ENCODE results near the gene TPO. TPM values are rescaled to one million over a fixed set of nuclear protein-coding genes. Genes with fewer than 3 reads are reported as not detected.
"Not testable (repeated sequence)": the region's sequence is repeated elsewhere in the genome, so short reads cannot be mapped to it uniquely, and the experiment has no call there.

Gene TPO
- total RNA-seq, 1 donor from 2014 or later = not detected

DNA sequence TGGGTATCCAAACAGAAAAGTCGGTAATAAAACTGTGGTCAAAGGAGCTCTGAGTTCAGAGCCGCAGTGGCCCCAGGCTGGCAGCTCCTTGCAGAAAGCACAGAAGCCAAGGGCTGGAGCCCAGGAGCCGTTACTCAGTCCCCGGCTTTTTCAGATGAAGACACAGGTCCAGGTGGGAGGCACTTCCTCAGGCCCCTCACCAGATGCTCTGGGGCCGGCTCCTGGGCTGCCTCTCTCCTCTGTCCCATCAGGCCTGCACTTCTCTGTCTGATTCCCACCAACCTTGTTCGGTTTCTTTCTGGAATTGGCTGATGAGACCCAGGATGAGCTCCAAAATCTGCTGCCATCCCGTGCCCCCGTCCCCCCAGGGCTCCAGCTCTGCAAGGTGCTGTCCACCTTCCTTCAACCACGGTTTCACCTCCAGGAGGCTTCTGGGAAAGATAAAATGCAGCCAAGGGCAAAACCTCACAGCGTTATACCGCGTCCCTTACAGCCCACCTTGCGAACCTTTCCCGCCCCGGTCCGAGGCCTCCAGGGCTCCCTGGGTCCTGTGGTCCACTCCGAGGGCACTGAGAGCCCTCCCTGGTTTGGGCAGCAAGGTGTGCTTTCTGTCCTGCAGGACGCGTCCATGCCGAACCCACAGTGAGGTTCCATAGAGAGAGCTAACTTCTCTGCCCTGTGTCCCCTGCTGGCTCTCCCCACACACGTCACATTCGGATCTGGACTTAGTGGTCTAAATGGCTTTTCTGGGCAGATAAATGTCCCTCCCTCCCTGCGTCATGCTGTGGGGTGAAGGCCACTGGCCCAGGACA lies 102.9 kb downstream of the TPO start:
- no peak overlapping the region for H3K27ac Mint-ChIP-seq

DNA sequence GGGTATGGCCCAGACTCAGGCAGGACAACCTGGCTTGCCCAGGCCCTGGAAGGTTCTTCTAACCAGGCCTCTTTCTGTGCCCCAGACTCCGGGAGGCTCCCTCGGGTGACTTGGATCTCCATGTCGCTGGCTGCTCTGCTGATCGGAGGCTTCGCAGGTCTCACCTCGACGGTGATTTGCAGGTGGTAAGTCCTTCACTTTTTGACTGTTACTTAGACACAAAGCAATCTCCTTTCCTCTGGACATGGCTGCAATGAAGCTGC lies 103.5 kb downstream of the TPO start:
- H3K27ac Mint-ChIP-seq = no peak overlapping the region
- Histone ChIP-seq H2AFZ (replicated peaks) (no peak overlapping the region), H3F3A (ENCODE audit: low read depth) (no peaks in the 10 kb centered on the region), H3K79me2 (ENCODE audit: low read depth) (no peaks in the 10 kb centered on the region), H3K27ac (no peak overlapping the region), H3K4me1 (no peaks in the 10 kb centered on the region), H3K4me3 (no peak overlapping the region), H3K36me3 (no peaks in the 10 kb centered on the region), H3K4me2 (no peak overlapping the region), H4K20me1 (ENCODE audit: low read depth) (no peaks in the 10 kb centered on the region), H3K27me3 (no peaks in the 10 kb centered on the region), H3K9ac (no peak overlapping the region), H3K9me3 (ENCODE audit: low read depth) (no peaks in the 10 kb centered on the region)
- DNase-seq (ENCODE audit: low spot score) = no peak
- H3K4me1 Mint-ChIP-seq = peaks cover 5% of the 10 kb centered on the region
- H3K27me3 Mint-ChIP-seq (ENCODE audit: insufficient read depth, low read depth) = no peaks in the 10 kb centered on the region
- no peaks in the 10 kb centered on the region for H3K36me3 Mint-ChIP-seq
- TF ChIP-seq EZH2phosphoT487 (IDR thresholded peaks at IDR 0.05) (no peak), EZH2 (IDR thresholded peaks at IDR 0.05) (no peak)
- TF ChIP-seq, protein P1, sequence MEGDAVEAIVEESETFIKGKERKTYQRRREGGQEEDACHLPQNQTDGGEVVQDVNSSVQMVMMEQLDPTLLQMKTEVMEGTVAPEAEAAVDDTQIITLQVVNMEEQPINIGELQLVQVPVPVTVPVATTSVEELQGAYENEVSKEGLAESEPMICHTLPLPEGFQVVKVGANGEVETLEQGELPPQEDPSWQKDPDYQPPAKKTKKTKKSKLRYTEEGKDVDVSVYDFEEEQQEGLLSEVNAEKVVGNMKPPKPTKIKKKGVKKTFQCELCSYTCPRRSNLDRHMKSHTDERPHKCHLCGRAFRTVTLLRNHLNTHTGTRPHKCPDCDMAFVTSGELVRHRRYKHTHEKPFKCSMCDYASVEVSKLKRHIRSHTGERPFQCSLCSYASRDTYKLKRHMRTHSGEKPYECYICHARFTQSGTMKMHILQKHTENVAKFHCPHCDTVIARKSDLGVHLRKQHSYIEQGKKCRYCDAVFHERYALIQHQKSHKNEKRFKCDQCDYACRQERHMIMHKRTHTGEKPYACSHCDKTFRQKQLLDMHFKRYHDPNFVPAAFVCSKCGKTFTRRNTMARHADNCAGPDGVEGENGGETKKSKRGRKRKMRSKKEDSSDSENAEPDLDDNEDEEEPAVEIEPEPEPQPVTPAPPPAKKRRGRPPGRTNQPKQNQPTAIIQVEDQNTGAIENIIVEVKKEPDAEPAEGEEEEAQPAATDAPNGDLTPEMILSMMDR (IDR thresholded peaks at IDR 0.05) = no peak
- H3K4me3 Mint-ChIP-seq = no peak overlapping the region
- H3K9me3 Mint-ChIP-seq = no peaks in the 10 kb centered on the region

More for the DNA sequence above, 102.9 kb downstream of the TPO start:
- Histone ChIP-seq H3K4me3 (no peak overlapping the region), H4K20me1 (ENCODE audit: low read depth) (no peaks in the 10 kb centered on the region), H3K9me3 (ENCODE audit: low read depth) (no peaks in the 10 kb centered on the region), H3K9ac (no peak overlapping the region), H3K79me2 (ENCODE audit: low read depth) (no peaks in the 10 kb centered on the region), H2AFZ (replicated peaks) (no peak overlapping the region), H3K36me3 (no peaks in the 10 kb centered on the region), H3K4me2 (no peak overlapping the region), H3F3A (ENCODE audit: low read depth) (no peaks in the 10 kb centered on the region), H3K27ac (no peak overlapping the region), H3K27me3 (no peaks in the 10 kb centered on the region), H3K4me1 (no peaks in the 10 kb centered on the region)
- Mint-ChIP-seq H3K27me3 (ENCODE audit: insufficient read depth, low read depth) (no peaks in the 10 kb centered on the region), H3K9me3 (no peaks in the 10 kb centered on the region), H3K4me3 (no peak overlapping the region), H3K4me1 (peaks cover 5% of the 10 kb centered on the region), H3K36me3 (no peaks in the 10 kb centered on the region)
- TF ChIP-seq, protein P1 (IDR thresholded peaks at IDR 0.05) = no peak
- TF ChIP-seq EZH2phosphoT487 (IDR thresholded peaks at IDR 0.05) = no peak
- TF ChIP-seq EZH2 (IDR thresholded peaks at IDR 0.05) = no peak
- DNase-seq (ENCODE audit: low spot score) = no peak

DNA sequence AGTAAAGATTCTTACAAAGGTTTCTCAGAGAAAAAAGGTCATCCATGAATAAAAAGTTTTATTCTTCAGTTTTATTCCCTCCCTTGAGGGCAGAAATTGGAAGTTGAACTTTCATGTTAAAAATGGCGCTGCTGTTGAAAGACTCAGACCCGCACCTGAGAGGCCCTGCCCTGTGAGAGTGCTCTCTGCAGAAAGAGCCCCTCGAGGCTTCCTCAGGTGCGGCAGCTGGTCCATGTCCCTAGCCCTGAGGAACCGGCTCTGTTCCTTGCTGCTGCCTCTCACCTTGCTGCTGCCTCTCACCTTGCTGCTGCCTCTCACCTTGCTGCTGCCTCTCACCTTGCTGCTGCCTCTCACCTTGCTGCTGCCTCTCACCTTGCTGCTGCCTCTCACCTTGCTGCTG lies 104.0 kb downstream of the TPO start:
- not testable (repeated sequence) for H3K4me1 Mint-ChIP-seq; H3K9me3 ChIP-seq (ENCODE audit: low read depth); H4K20me1 ChIP-seq (ENCODE audit: low read depth); H3K4me3 ChIP-seq; H3K27me3 Mint-ChIP-seq (ENCODE audit: insufficient read depth, low read depth); H3K4me1 ChIP-seq; H3K9ac ChIP-seq; H3K27ac Mint-ChIP-seq; H3K79me2 ChIP-seq (ENCODE audit: low read depth); DNase-seq (ENCODE audit: low spot score); H3K27ac ChIP-seq; H3K9me3 Mint-ChIP-seq; H3K36me3 Mint-ChIP-seq; H2AFZ ChIP-seq (replicated peaks); H3K27me3 ChIP-seq; H3K36me3 ChIP-seq; H3F3A ChIP-seq (ENCODE audit: low read depth); H3K4me2 ChIP-seq; H3K4me3 Mint-ChIP-seq

DNA sequence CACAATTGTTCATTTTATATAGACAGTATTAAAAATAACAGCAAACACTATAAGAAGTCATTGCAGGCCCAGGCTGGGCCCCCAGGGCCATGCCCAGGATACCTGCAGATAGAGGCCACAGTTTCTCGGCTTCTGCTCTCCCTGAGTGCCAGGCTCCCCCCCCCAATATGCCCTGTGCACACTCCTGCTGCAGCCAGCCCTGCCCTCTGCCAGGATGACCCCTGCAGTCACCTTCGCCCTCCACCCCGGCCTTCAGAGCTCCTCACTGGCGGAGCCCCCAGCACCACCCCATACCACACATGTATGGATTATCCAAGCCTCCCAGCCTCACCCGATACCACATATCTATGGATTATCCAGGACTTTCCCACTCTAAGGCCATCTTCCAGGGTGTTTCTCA lies 104.5 kb downstream of the TPO start:
- no peak for DNase-seq (ENCODE audit: low spot score)
- H3K27ac ChIP-seq = no peak overlapping the region
- no peak overlapping the region for H3K9ac ChIP-seq
- no peaks in the 10 kb centered on the region for H3K9me3 ChIP-seq (ENCODE audit: low read depth)
- TF ChIP-seq, protein P1 (IDR thresholded peaks at IDR 0.05) = no peak
- TF ChIP-seq EZH2 (IDR thresholded peaks at IDR 0.05) = no peak
- TF ChIP-seq EZH2phosphoT487 (IDR thresholded peaks at IDR 0.05) = no peak
- Mint-ChIP-seq H3K27ac (no peak overlapping the region), H3K9me3 (no peaks in the 10 kb centered on the region), H3K27me3 (ENCODE audit: insufficient read depth, low read depth) (peaks cover 2% of the 10 kb centered on the region), H3K4me1 (peaks cover 5% of the 10 kb centered on the region), H3K36me3 (no peaks in the 10 kb centered on the region), H3K4me3 (no peak overlapping the region)
- H3K79me2 ChIP-seq (ENCODE audit: low read depth) = no peaks in the 10 kb centered on the region
- no peaks in the 10 kb centered on the region for H4K20me1 ChIP-seq (ENCODE audit: low read depth)
- no peaks in the 10 kb centered on the region for H3K36me3 ChIP-seq
- H3K4me3 ChIP-seq = no peak overlapping the region
- no peaks in the 10 kb centered on the region for H3K4me1 ChIP-seq
- H3K4me2 ChIP-seq = no peak overlapping the region
- H3K27me3 ChIP-seq = no peaks in the 10 kb centered on the region
- H2AFZ ChIP-seq (replicated peaks) = no peak overlapping the region
- no peaks in the 10 kb centered on the region for H3F3A ChIP-seq (ENCODE audit: low read depth)
